ENCODE data around the gene DEAF1.

DNA sequence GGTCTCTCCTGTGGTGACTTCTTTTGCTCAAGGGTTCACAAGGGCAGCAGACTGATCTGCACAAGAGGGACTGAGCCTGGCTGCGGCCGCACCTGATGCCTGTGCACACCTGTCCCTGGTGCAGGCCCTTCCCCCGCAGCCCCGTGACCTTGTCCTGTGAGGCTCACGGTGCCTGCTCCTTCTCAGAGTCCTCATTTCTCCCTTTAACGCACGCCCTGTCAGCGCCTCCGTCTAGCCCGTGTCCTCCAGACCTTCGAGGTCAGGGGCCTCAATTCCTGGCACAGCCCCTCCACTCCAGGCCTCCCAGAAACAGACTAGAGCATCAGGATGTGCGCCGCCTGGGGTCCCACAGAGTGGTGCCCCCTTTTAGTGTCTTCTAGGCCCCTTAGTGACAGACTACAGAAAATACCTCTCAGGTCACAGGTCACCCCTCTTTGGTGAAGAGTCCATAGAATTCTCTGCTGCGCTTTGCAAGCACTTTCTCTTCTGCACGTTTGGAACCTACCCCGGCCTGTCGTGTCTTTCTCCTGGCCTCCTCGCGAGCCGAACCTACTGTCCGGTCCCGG, 59.0 kb downstream of the DEAF1 start:
- TF ChIP-seq, protein P1, sequence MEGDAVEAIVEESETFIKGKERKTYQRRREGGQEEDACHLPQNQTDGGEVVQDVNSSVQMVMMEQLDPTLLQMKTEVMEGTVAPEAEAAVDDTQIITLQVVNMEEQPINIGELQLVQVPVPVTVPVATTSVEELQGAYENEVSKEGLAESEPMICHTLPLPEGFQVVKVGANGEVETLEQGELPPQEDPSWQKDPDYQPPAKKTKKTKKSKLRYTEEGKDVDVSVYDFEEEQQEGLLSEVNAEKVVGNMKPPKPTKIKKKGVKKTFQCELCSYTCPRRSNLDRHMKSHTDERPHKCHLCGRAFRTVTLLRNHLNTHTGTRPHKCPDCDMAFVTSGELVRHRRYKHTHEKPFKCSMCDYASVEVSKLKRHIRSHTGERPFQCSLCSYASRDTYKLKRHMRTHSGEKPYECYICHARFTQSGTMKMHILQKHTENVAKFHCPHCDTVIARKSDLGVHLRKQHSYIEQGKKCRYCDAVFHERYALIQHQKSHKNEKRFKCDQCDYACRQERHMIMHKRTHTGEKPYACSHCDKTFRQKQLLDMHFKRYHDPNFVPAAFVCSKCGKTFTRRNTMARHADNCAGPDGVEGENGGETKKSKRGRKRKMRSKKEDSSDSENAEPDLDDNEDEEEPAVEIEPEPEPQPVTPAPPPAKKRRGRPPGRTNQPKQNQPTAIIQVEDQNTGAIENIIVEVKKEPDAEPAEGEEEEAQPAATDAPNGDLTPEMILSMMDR (IDR thresholded peaks at IDR 0.05), result no peak
- TF ChIP-seq POLR2A (IDR thresholded peaks at IDR 0.05) (no peak), POLR2AphosphoS5 (IDR thresholded peaks at IDR 0.05) (no peak), EP300 (IDR thresholded peaks at IDR 0.05) (no peak)
